WTC11 (cell line): ENCODE results near the gene HIBADH. TPM values are rescaled to one million over a fixed set of nuclear protein-coding genes. Genes with fewer than 3 reads are reported as not detected.

Experiments
- ATF1 ChIP-seq: sonication (generic); formaldehyde crosslinking; IDR thresholded peaks from 2 replicates; pipeline ENCODE4 v1.8.1; 2023; ENCODE audit warnings: mild to moderate bottlenecking, moderate library complexity, missing genetic modification reagents
- CREB1 ChIP-seq: sonication (generic); formaldehyde crosslinking; IDR thresholded peaks from 2 replicates; pipeline ENCODE4 v1.8.0; 2023; ENCODE audit warnings: mild to moderate bottlenecking, missing genetic modification reagents
- ELF4 ChIP-seq: sonication (generic); formaldehyde crosslinking; IDR thresholded peaks from 2 replicates; pipeline ENCODE4 v1.8.1; 2022; ENCODE audit warnings: low read depth, mild to moderate bottlenecking, moderate library complexity, missing genetic modification reagents
- ETV6 ChIP-seq: sonication (generic); formaldehyde crosslinking; IDR thresholded peaks from 2 replicates; pipeline ENCODE4 v1.8.1; 2022; ENCODE audit warnings: mild to moderate bottlenecking, missing genetic modification reagents
- FOXJ3 ChIP-seq: sonication (generic); formaldehyde crosslinking; IDR thresholded peaks from 2 replicates; pipeline ENCODE4 v1.9.0; 2021; ENCODE audit warnings: missing genetic modification reagents, mild to moderate bottlenecking, borderline replicate concordance
- FOXP1 ChIP-seq: sonication (generic); formaldehyde crosslinking; IDR thresholded peaks from 2 replicates; pipeline ENCODE4 v1.8.0; 2022; ENCODE audit warnings: missing genetic modification reagents, mild to moderate bottlenecking, moderate library complexity, borderline replicate concordance
- GABPB1 ChIP-seq: sonication (generic); formaldehyde crosslinking; IDR thresholded peaks from 2 replicates; pipeline ENCODE4 v1.8.1; 2023; ENCODE audit warnings: mild to moderate bottlenecking, missing genetic modification reagents
- GRHL2 ChIP-seq: fragments of 250-450 bp; sonication (Bioruptor Pico); IDR thresholded peaks from 2 replicates; pipeline ENCODE4 v1.8.0; 2022; ENCODE audit warnings: mild to moderate bottlenecking, moderate library complexity; ENCODE audit not compliant: insufficient replicate concordance, severe bottlenecking
- JAZF1 ChIP-seq: fragments of 250-450 bp; sonication (Bioruptor Pico); IDR thresholded peaks from 2 replicates; pipeline ENCODE4 v1.9.0; 2021; ENCODE audit warnings: moderate library complexity, mild to moderate bottlenecking, inconsistent platforms
- JUN ChIP-seq: sonication (generic); formaldehyde crosslinking; IDR thresholded peaks from 2 replicates; pipeline ENCODE4 v1.8.0; 2023; ENCODE audit warnings: mild to moderate bottlenecking, missing genetic modification reagents
- MXD4 ChIP-seq: fragments of 250-450 bp; sonication (Bioruptor Pico); IDR thresholded peaks from 2 replicates; pipeline ENCODE4 v1.8.0; 2021; ENCODE audit warnings: mild to moderate bottlenecking, moderate library complexity, borderline replicate concordance
- MYBL2 ChIP-seq: sonication (generic); formaldehyde crosslinking; IDR thresholded peaks from 2 replicates; pipeline ENCODE4 v1.8.1; 2023; ENCODE audit warnings: mild to moderate bottlenecking, moderate library complexity, missing genetic modification reagents
- PRRX2 ChIP-seq: fragments of 250-450 bp; sonication (Bioruptor Pico); IDR thresholded peaks from 2 replicates; pipeline ENCODE4 v1.8.0; 2021; ENCODE audit warnings: mild to moderate bottlenecking
- TP53 ChIP-seq: sonication (generic); formaldehyde crosslinking; IDR thresholded peaks from 2 replicates; pipeline ENCODE4 v1.8.1; 2023; ENCODE audit warnings: mild to moderate bottlenecking, missing genetic modification reagents
- ZNF232 ChIP-seq: sonication (generic); formaldehyde crosslinking; IDR thresholded peaks from 2 replicates; pipeline ENCODE4 v1.8.0; 2022; ENCODE audit warnings: mild to moderate bottlenecking, missing genetic modification reagents
- ZNF416 ChIP-seq: fragments of 250-450 bp; sonication (Bioruptor Pico); IDR thresholded peaks from 2 replicates; pipeline ENCODE4 v1.9.0; 2021; ENCODE audit warnings: mild to moderate bottlenecking, inconsistent platforms
- ZNF423 ChIP-seq: fragments of 250-450 bp; sonication (Bioruptor Pico); IDR thresholded peaks from 2 replicates; pipeline ENCODE4 v2.1.2; 2022; ENCODE audit warnings: mild to moderate bottlenecking, moderate library complexity
- total RNA-seq: library from RNA; stranded (reverse); gene quantifications from 3 replicates; pipeline ENCODE4 v1.2.3, GENCODE V29; 2021
- TF ChIP-seq, protein P1 (sequence below): sonication (generic); formaldehyde crosslinking; IDR thresholded peaks from 2 replicates; pipeline ENCODE4 v1.8.0; 2023; ENCODE audit warnings: missing genetic modification reagents, mild to moderate bottlenecking, borderline replicate concordance
- TF ChIP-seq, protein P2 (sequence below): sonication (generic); formaldehyde crosslinking; IDR thresholded peaks from 2 replicates; pipeline ENCODE4 v1.8.1; 2022; ENCODE audit warnings: mild to moderate bottlenecking, missing genetic modification reagents, moderate library complexity, borderline replicate concordance
- TF ChIP-seq, protein P3 (sequence below): fragments of 250-450 bp; sonication (Bioruptor Pico); IDR thresholded peaks from 2 replicates; pipeline ENCODE4 v1.9.0; 2021; ENCODE audit warnings: mild to moderate bottlenecking
- TF ChIP-seq, protein P4 (sequence below): sonication (generic); formaldehyde crosslinking; IDR thresholded peaks from 2 replicates; pipeline ENCODE4 v1.8.1; 2022; ENCODE audit warnings: low read depth, missing genetic modification reagents, borderline replicate concordance
- TF ChIP-seq, protein P5 (sequence below): sonication (generic); formaldehyde crosslinking; IDR thresholded peaks from 2 replicates; pipeline ENCODE4 v1.8.0; 2022; ENCODE audit warnings: mild to moderate bottlenecking, missing genetic modification reagents
- TF ChIP-seq, protein P6 (sequence below): fragments of 250-450 bp; sonication (Bioruptor Pico); conservative IDR thresholded peaks from 2 replicates; pipeline ENCODE4 v1.9.0; 2021; ENCODE audit warnings: mild to moderate bottlenecking
- TF ChIP-seq, protein P7 (sequence below): fragments of 250-450 bp; sonication (Bioruptor Pico); IDR thresholded peaks from 2 replicates; pipeline ENCODE4 v1.9.0; 2021; ENCODE audit warnings: mild to moderate bottlenecking

The HIBADH gene
- total RNA-seq, 1 experiment from 2014 or later, result 27.9 TPM

DNA sequence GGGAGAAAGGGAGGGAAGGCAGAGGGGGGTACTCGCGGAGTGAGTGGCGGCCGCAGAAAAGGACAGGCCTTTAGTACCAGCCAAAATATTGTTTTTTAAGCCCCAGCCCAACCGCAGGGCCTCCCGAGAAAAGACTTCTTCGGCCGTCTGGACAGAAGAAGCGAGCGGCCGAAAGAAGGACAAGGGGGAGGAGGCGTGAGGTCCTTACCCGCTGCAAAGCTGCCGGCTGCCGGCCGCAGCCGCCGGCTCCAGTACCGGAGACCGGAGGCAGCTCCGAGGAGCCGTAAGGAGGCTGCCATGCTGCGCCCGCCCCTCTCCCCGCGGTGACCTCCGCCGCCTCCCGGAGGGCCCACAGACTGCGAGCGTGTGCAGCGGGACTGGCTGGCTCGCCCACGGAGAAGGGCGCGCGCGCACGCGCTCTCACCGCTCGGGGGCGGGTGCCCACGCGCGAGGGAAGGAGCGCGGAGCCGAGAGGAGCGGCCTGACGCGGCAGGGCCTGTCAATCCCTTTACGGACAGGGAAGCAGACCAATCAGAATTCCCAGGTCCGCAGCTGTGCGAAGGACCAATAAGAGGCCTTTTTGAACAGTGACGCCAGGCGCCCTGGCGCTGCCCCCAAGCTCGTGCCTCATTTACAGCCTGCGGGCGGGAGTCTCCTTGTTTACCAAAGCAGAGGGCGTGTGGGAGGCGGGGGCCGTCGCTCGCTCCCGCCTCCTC is at the start of gene HIBADH (continued):
- TF ChIP-seq, protein P1, sequence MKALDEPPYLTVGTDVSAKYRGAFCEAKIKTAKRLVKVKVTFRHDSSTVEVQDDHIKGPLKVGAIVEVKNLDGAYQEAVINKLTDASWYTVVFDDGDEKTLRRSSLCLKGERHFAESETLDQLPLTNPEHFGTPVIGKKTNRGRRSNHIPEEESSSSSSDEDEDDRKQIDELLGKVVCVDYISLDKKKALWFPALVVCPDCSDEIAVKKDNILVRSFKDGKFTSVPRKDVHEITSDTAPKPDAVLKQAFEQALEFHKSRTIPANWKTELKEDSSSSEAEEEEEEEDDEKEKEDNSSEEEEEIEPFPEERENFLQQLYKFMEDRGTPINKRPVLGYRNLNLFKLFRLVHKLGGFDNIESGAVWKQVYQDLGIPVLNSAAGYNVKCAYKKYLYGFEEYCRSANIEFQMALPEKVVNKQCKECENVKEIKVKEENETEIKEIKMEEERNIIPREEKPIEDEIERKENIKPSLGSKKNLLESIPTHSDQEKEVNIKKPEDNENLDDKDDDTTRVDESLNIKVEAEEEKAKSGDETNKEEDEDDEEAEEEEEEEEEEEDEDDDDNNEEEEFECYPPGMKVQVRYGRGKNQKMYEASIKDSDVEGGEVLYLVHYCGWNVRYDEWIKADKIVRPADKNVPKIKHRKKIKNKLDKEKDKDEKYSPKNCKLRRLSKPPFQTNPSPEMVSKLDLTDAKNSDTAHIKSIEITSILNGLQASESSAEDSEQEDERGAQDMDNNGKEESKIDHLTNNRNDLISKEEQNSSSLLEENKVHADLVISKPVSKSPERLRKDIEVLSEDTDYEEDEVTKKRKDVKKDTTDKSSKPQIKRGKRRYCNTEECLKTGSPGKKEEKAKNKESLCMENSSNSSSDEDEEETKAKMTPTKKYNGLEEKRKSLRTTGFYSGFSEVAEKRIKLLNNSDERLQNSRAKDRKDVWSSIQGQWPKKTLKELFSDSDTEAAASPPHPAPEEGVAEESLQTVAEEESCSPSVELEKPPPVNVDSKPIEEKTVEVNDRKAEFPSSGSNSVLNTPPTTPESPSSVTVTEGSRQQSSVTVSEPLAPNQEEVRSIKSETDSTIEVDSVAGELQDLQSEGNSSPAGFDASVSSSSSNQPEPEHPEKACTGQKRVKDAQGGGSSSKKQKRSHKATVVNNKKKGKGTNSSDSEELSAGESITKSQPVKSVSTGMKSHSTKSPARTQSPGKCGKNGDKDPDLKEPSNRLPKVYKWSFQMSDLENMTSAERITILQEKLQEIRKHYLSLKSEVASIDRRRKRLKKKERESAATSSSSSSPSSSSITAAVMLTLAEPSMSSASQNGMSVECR (CRISPR knock-in tag), result peak; percentile 79; the same call in 1 of the 2 replicates
- TF ChIP-seq MXD4 (CRISPR knock-in tag), result no peak
- no peak for TF ChIP-seq FOXJ3 (CRISPR knock-in tag)
- peak; percentile 25; the same call in 1 of the 2 replicates for TF ChIP-seq GABPB1 (CRISPR knock-in tag)
- no peak for TF ChIP-seq ZNF416 (CRISPR knock-in tag)
- TF ChIP-seq, protein P2, sequence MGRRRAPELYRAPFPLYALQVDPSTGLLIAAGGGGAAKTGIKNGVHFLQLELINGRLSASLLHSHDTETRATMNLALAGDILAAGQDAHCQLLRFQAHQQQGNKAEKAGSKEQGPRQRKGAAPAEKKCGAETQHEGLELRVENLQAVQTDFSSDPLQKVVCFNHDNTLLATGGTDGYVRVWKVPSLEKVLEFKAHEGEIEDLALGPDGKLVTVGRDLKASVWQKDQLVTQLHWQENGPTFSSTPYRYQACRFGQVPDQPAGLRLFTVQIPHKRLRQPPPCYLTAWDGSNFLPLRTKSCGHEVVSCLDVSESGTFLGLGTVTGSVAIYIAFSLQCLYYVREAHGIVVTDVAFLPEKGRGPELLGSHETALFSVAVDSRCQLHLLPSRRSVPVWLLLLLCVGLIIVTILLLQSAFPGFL (CRISPR knock-in tag), result no peak
- TF ChIP-seq, protein P3, sequence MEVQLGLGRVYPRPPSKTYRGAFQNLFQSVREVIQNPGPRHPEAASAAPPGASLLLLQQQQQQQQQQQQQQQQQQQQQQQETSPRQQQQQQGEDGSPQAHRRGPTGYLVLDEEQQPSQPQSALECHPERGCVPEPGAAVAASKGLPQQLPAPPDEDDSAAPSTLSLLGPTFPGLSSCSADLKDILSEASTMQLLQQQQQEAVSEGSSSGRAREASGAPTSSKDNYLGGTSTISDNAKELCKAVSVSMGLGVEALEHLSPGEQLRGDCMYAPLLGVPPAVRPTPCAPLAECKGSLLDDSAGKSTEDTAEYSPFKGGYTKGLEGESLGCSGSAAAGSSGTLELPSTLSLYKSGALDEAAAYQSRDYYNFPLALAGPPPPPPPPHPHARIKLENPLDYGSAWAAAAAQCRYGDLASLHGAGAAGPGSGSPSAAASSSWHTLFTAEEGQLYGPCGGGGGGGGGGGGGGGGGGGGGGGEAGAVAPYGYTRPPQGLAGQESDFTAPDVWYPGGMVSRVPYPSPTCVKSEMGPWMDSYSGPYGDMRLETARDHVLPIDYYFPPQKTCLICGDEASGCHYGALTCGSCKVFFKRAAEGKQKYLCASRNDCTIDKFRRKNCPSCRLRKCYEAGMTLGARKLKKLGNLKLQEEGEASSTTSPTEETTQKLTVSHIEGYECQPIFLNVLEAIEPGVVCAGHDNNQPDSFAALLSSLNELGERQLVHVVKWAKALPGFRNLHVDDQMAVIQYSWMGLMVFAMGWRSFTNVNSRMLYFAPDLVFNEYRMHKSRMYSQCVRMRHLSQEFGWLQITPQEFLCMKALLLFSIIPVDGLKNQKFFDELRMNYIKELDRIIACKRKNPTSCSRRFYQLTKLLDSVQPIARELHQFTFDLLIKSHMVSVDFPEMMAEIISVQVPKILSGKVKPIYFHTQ (CRISPR knock-in tag), result no peak
- TF ChIP-seq JAZF1 (CRISPR knock-in tag), result no peak
- no peak for TF ChIP-seq GRHL2 (CRISPR knock-in tag)
- TF ChIP-seq MYBL2 (CRISPR knock-in tag), result no peak
- no peak for TF ChIP-seq JUN (CRISPR knock-in tag)
- no peak for TF ChIP-seq ATF1 (CRISPR knock-in tag)
- TF ChIP-seq CREB1 (CRISPR knock-in tag), result no peak
- TF ChIP-seq ZNF232, result no peak
- TF ChIP-seq ELF4 (CRISPR knock-in tag), result no peak
- TF ChIP-seq, protein P4, sequence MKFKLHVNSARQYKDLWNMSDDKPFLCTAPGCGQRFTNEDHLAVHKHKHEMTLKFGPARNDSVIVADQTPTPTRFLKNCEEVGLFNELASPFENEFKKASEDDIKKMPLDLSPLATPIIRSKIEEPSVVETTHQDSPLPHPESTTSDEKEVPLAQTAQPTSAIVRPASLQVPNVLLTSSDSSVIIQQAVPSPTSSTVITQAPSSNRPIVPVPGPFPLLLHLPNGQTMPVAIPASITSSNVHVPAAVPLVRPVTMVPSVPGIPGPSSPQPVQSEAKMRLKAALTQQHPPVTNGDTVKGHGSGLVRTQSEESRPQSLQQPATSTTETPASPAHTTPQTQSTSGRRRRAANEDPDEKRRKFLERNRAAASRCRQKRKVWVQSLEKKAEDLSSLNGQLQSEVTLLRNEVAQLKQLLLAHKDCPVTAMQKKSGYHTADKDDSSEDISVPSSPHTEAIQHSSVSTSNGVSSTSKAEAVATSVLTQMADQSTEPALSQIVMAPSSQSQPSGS (CRISPR knock-in tag), result no peak
- no peak for TF ChIP-seq TP53 (CRISPR knock-in tag)
- 0 out of 2 replicates have a peak, but pooled peaks have one; percentile 20 for TF ChIP-seq FOXP1 (CRISPR knock-in tag)
- TF ChIP-seq, protein P5, sequence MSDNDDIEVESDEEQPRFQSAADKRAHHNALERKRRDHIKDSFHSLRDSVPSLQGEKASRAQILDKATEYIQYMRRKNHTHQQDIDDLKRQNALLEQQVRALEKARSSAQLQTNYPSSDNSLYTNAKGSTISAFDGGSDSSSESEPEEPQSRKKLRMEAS, result peak; percentile 80; the same call in 1 of the 2 replicates
- TF ChIP-seq, protein P6, sequence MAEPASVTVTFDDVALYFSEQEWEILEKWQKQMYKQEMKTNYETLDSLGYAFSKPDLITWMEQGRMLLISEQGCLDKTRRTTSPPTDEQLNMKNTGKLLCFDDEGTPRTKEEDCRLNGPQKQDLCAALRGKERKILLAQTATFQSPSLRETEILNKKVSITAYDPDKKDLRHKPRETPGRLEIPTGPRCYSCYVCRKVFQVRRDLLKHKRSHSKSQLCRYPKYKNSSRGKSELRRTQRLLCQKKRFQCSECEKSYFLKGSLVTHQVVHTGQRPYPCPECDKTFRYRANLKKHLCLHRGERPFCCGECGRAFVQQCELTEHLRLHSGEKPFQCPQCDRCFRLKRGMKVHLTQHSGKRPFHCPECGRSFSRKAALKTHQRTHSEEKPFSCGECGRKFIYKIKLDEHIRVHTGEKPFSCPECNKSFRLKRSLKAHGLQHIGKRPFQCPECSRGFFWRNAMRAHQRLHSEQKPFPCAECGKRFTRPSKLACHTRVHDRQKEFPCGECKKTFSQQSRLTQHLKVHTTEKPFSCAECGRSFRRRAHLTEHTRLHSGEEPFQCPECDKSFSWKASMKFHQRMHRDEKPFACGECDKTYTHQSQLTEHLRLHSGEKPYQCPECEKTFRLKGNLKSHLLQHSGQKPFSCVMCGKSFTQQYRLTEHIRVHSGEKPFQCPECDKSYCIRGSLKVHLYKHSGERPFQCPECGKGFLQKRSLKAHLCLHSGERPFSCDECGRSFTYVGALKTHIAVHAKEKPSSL (CRISPR knock-in tag), result no peak
- no peak for TF ChIP-seq PRRX2 (CRISPR knock-in tag)
- TF ChIP-seq ETV6 (CRISPR knock-in tag), result 0 out of 2 replicates have a peak, but pooled peaks have one; percentile 60
- TF ChIP-seq, protein P7, sequence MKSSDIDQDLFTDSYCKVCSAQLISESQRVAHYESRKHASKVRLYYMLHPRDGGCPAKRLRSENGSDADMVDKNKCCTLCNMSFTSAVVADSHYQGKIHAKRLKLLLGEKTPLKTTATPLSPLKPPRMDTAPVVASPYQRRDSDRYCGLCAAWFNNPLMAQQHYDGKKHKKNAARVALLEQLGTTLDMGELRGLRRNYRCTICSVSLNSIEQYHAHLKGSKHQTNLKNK (CRISPR knock-in tag), result no peak
- no peak for TF ChIP-seq ZNF423 (CRISPR knock-in tag)
